NCI-H1105 (cell line): Measurements from ENCODE around the gene NTRK3.

Experiments
- DNase-seq: peaks from one replicate; lab custom pipeline; 2025; lab: John Stamatoyannopoulos, UW

Gene NTRK3

GRCh38 chr15:88256279-88257230 is at the start of gene NTRK3:
NTRK3 (minus strand) TSS chr15:88256739; CDS start chr15:88256153, 586 bp downstream.
- no peak for DNase-seq

GRCh38 chr15:88303395-88303794 is 46.9 kb upstream of the NTRK3 start:
- DNase-seq = no peak

- no peak for DNase-seq
These were observed 45.8 kb upstream of the NTRK3 start for GRCh38 chr15:88302373-88302772.

GRCh38 chr15:88301311-88301710 is 44.8 kb upstream of the NTRK3 start:
- DNase-seq = no peak

GRCh38 chr15:88300861-88301260 is 44.3 kb upstream of the NTRK3 start:
- no peak for DNase-seq

- no peak for DNase-seq
These were observed 43.5 kb upstream of the NTRK3 start for GRCh38 chr15:88300089-88300488.

GRCh38 chr15:88299497-88299896 is 43.0 kb upstream of the NTRK3 start:
- no peak for DNase-seq

GRCh38 chr15:88288661-88289060 is 32.1 kb upstream of the NTRK3 start:
- no peak for DNase-seq

- DNase-seq = no peak
These were observed 31.7 kb upstream of the NTRK3 start for GRCh38 chr15:88288206-88288605.

GRCh38 chr15:88284318-88284998 is 27.9 kb upstream of the NTRK3 start:
- no peak for DNase-seq

- no peak for DNase-seq
These were observed 26.1 kb upstream of the NTRK3 start for GRCh38 chr15:88282614-88283013.

GRCh38 chr15:88276821-88277410 is 20.4 kb upstream of the NTRK3 start:
- no peak for DNase-seq

GRCh38 chr15:88275804-88276203 is 19.3 kb upstream of the NTRK3 start:
- no peak for DNase-seq

- DNase-seq = peak; percentile 9
These were observed 18.3 kb upstream of the NTRK3 start for GRCh38 chr15:88274553-88275460.

GRCh38 chr15:88272421-88272820 is 15.9 kb upstream of the NTRK3 start:
- DNase-seq = no peak

GRCh38 chr15:88269356-88270062 is 13.0 kb upstream of the NTRK3 start:
- no peak for DNase-seq

GRCh38 chr15:88267720-88268119 is 11.2 kb upstream of the NTRK3 start:
- DNase-seq = no peak

- no peak for DNase-seq
These were observed 9.6 kb upstream of the NTRK3 start for GRCh38 chr15:88266170-88266569.

- no peak for DNase-seq
These were observed 8.1 kb upstream of the NTRK3 start for GRCh38 chr15:88264622-88265021.

- no peak for DNase-seq
These were observed 5.5 kb upstream of the NTRK3 start for GRCh38 chr15:88262064-88262463.

- peak; percentile 9 for DNase-seq
These were observed 1.6 kb upstream of the NTRK3 start for GRCh38 chr15:88258093-88258641.
